Transverse colon (tissue), 4 donors: ENCODE measurements around the gene CCDC63.

Experiments
- EP300 ChIP-seq: sonication (generic); formaldehyde crosslinking; IDR thresholded peaks from one replicate; pipeline ENCODE4 v1.6.1; 2017; ENCODE audit warnings: antibody characterized with exemption, low read depth
- POLR2A ChIP-seq: fragments of 450-650 bp; IDR thresholded peaks from one replicate; pipeline ENCODE4 v1.6.1; 2016; ENCODE audit warnings: antibody characterized with exemption, mild to moderate bottlenecking, moderate library complexity
- POLR2AphosphoS5 ChIP-seq, 3 donors: sonication (generic); formaldehyde crosslinking; IDR thresholded peaks; one replicate each; pipeline ENCODE4 v1.6.1; 2016; ENCODE audit warnings: antibody characterized with exemption in 3 of 3
- TF ChIP-seq, protein P1 (sequence below), 5 experiments: fragments of 200-600 bp in 3 of 5; fragments of 450-650 bp in 2 of 5; sonication (generic) in 3 of 5; IDR thresholded peaks; 1 replicate in 2 of 5; 2 replicates in 3 of 5; pipeline ENCODE4 v1.5.1; 2016 to 2017; ENCODE audit warnings: antibody characterized with exemption in 5 of 5, inconsistent platforms in 3 of 5, mild to moderate bottlenecking in 2 of 5, moderate library complexity in 1 of 5

GRCh38 chr12:110861729-110862128 is 14.9 kb downstream of the CCDC63 start:
- TF ChIP-seq EP300 (no peak), POLR2A (no peak), POLR2AphosphoS5 (IDR thresholded peaks at IDR 0.05) (no peak)
- TF ChIP-seq, protein P1, sequence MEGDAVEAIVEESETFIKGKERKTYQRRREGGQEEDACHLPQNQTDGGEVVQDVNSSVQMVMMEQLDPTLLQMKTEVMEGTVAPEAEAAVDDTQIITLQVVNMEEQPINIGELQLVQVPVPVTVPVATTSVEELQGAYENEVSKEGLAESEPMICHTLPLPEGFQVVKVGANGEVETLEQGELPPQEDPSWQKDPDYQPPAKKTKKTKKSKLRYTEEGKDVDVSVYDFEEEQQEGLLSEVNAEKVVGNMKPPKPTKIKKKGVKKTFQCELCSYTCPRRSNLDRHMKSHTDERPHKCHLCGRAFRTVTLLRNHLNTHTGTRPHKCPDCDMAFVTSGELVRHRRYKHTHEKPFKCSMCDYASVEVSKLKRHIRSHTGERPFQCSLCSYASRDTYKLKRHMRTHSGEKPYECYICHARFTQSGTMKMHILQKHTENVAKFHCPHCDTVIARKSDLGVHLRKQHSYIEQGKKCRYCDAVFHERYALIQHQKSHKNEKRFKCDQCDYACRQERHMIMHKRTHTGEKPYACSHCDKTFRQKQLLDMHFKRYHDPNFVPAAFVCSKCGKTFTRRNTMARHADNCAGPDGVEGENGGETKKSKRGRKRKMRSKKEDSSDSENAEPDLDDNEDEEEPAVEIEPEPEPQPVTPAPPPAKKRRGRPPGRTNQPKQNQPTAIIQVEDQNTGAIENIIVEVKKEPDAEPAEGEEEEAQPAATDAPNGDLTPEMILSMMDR (IDR thresholded peaks at IDR 0.05) = no peak
